SKM-1 (cell line): ENCODE results near the gene NMB.

ENCODE experiments used
- DNase-seq: peaks from one replicate; lab custom pipeline; 2025; ENCODE audit not compliant: unreplicated experiment; lab: John Stamatoyannopoulos, UW

Gene NMB

GRCh38 chr15:84620626-84621025 lies 37.4 kb downstream of the NMB start:
- DNase-seq = no peak

DNA sequence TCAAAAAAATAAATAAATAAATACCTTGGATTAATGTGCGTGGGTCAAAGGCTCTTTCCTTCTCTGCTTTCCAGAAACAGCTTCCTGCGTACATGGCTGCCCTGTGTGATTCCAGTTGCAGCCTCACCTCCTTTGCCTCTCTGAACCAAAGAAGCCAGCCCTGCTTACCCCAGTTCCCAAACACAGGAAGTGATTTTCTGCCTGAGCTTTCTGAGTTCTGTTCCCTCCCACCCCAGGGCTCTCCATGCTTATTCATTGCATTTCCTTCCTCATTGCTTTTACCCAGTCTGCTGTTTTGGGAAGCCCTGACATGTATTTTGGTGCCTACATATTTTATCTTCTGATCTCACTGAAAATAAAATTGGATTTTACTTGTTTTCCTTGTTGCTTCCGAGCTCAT lies 41.8 kb downstream of the NMB start:
- no peak for DNase-seq

GRCh38 chr15:84611631-84612030 lies 46.4 kb downstream of the NMB start:
- DNase-seq = no peak

- no peak for DNase-seq
Observed at GRCh38 chr15:84609818-84610525, 48.0 kb downstream of the NMB start.

- no peak for DNase-seq
Observed at GRCh38 chr15:84608707-84609284, 49.2 kb downstream of the NMB start.

DNA sequence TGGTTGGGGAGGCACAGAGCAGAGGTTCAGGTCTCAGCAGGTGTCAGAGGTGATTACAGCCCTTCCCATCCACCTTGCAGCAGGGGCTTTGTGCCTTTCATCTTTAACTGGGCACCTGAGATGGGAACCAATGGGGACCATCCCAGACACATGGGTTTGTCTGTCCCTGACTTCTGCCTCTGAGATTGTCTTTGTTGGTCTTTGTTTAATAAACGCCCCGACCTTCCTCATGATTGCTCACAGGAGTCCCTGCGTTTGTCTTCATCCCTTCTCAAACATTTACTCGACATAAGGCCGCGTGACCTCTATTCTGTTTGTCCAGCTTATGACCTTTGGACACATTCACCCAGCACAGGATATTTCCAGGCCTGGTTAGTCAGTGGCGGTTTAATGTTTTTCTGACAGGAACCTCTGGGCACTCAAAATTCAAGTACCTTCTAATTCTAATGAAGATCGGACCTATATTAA lies 51.3 kb downstream of the NMB start:
- no peak for DNase-seq

DNA sequence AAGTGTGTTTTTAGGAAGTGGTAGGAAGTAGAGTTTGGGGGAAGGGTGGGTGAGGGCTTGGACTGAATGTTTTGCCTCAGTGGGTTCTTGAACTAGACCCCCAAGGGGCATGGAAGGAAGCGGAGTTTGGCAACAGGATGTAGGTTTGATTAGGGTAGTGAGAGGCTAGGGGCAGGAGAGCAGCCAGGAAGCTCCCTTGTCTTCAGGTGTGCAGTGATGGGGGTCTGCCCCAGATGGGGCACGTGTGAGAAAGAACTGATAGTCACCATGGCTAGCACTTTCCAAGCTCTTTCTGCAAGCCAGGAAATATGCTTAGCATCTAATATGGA lies 52.5 kb downstream of the NMB start:
- no peak for DNase-seq
